Melanocyte of skin (primary cell): Measurements from ENCODE around the gene RSBN1. TPM values are rescaled to one million over a fixed set of nuclear protein-coding genes. Genes with fewer than 3 reads are reported as not detected.

Experiments used
- total RNA-seq, 2 donors: library from RNA; depleted of rRNA; stranded (reverse); fragments of >200 nt; gene quantifications; 2 replicates each; pipeline ENCODE4 v1.2.3, GENCODE V29; 2012

RSBN1 gene
- total RNA-seq: 10 to 100 TPM; 11.4 to 12.3 TPM

DNA sequence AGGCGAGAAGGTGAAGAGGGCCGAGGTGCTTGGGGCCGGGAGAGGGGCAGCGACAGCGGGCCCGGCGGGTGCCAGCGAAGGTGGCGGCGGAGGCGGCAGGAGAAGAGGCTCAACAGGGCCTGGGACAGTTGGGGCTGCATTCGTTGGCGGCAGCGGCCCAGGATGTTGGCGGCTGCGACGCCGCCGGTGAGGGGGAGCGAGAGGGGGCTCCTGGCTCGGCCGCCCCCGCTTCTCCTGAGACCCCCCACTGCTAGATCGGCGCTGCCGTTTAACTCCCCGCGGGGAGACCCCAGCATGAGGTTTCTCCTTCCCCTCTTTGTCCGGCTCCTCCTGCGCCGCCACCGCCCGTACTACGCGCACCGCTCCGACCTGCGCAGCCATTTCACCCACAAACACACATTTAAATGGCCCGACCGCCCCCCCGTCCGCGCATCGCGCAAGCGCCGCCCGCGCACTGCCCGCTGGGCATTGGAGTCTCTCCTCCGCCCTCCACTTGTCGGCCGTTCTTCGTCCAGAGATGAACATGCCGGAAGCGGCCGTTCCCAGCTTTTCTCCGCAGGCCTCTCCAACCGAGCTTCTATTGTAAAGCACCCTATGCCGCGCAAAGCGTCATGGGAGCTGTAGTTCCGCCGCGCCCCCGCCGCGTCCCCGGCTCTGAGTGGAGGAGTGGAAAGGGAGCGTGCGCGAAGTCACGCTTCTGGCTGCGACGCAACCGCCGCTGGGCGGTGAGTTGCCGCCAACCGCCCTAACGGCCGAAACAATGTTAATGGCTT, at the start of gene RSBN1:
Gene RSBN1 (minus strand): TSS at position 589 of the 773 bp plus-strand sequence. CDS start 64 bp downstream, at position 525.

DNA sequence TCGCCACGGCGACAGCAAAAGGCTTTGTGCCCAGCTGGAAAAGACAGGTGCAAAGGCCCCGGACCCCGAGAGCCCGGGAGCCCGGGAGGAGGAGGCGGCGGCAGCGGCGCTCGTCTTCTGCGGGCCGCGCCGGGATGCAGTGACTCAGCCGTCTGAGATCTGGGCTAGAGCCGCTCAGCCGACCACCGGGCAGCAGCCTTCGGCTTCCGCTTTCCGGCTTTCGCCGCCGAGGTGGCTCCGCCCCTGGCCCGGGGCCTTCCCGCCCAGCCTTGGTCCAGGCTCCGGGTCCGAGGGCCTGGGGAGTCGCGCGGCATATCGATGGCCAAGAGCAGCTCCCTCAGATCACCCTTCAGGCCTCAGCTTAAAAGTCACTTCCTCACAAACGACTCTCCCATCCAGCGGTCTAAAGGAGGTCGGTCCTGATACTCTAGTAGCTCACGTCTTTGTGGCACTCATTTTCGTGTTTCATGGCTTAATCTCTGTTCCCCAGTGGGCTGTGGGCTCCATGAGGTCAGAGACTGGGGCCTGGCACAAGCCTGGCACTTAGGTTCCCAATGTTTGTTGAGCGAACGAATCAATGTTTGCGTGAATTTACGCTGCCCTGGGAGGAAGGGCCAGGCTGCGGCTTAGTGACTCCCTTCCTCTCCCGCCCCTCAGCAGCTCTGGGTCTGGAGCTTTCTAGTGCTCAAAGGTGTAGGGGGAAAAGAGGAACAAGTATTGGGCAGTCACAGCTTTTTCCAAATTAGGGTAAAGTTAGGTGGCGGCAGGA, 52.8 kb downstream of the RSBN1 start, which contains the start of gene PHTF1:
Gene PHTF1 (minus strand): TSS at position 154 of the 769 bp plus-strand sequence. CDS start 783 bp downstream, outside the sequence.

Other genes with a start within 250 kb of the RSBN1 start
- gene PHTF1, start 53.0 kb downstream of the RSBN1 start, total RNA-seq: 10 to 100 TPM; 29.3 to 32.6 TPM
- under 1 TPM; under 0.01 to 0.34 TPM for gene PTPN22, start 59.2 kb upstream of the RSBN1 start, total RNA-seq
- under 1 TPM; under 0.01 to 0.33 TPM for gene BCL2L15, start 75.1 kb upstream of the RSBN1 start, total RNA-seq
- gene AP4B1, start 92.3 kb upstream of the RSBN1 start, total RNA-seq: 10 to 100 TPM; 15.8 to 20.0 TPM
- gene DCLRE1B, start 92.8 kb upstream of the RSBN1 start, total RNA-seq: 1 to 10 TPM; 5.2 to 9.0 TPM
- gene HIPK1, start 116.8 kb upstream of the RSBN1 start, total RNA-seq: 10 to 100 TPM; 17.9 to 24.0 TPM
- 1 to 10 TPM; 1.4 to 3.3 TPM for gene OLFML3, start 167.0 kb upstream of the RSBN1 start, total RNA-seq